GM19043 (cell line): ENCODE data around the gene NGLY1.

Experiments
- ATAC-seq: cut with Tn5 transposase; IDR thresholded peaks from one replicate; pipeline ENCODE4 v1.9.1; 2021; ENCODE audit warnings: low read depth; ENCODE audit not compliant: unreplicated experiment

Gene NGLY1

GRCh38 chr3:25673738-25674298 is 109.4 kb downstream of the NGLY1 start:
- ATAC-seq = no peak
